Uterus (tissue), 4 donors: ENCODE results near the gene PGR. TPM values are rescaled to one million over a fixed set of nuclear protein-coding genes. Genes with fewer than 3 reads are reported as not detected.

ENCODE experiments used
- DNase-seq, 2 donors: peaks; one replicate each; pipeline ENCODE4 v3.0.0-alpha.2; 2019 to 2020
- H3K27ac ChIP-seq, 2 donors: fragments of 200-600 bp; sonication (generic); 1 replicate in 1 of 2; 2 replicates in 1 of 2; pipeline ENCODE4 v1.5.1; 2016 to 2018
- H3K27me3 ChIP-seq, 2 donors: fragments of 200-600 bp; sonication (generic); one replicate each; pipeline ENCODE4 v1.5.1; 2018 to 2019; ENCODE audit warnings: control low read depth in 1 of 2
- H3K36me3 ChIP-seq, 2 donors: fragments of 200-600 bp; sonication (generic); one replicate each; pipeline ENCODE4 v1.5.1; 2019; ENCODE audit warnings: control low read depth in 1 of 2
- H3K4me1 ChIP-seq, 2 donors: fragments of 200-600 bp; sonication (generic); one replicate each; pipeline ENCODE4 v1.5.1; 2018 to 2019; ENCODE audit warnings: control low read depth in 1 of 2
- H3K4me3 ChIP-seq, 2 donors: fragments of 200-600 bp; sonication (generic); 1 replicate in 1 of 2; 2 replicates in 1 of 2; pipeline ENCODE4 v1.5.1; 2018 to 2019; ENCODE audit warnings: mild to moderate bottlenecking in 1 of 2
- H3K9me3 ChIP-seq, 2 donors: fragments of 200-600 bp; sonication (generic); one replicate each; pipeline ENCODE4 v1.5.1; 2019; ENCODE audit warnings: control low read depth in 1 of 2
- POLR2A ChIP-seq, 2 donors: fragments of 450-650 bp; IDR thresholded peaks; one replicate each; pipeline ENCODE4 v1.6.1; 2016; ENCODE audit warnings: antibody characterized with exemption in 2 of 2, mild to moderate bottlenecking in 1 of 2, moderate library complexity in 1 of 2
- intact Hi-C: fragments of 100-400 bp; cut with DNase I; formaldehyde crosslinking; loops from one replicate; pipeline ENCODE4 v1.15.1; 2023; ENCODE audit warnings: low total_unique reads
- total RNA-seq, 4 donors: library from RNA; depleted of rRNA in 3 of 4; stranded (reverse); fragments of >200 nt in 3 of 4; gene quantifications; one replicate each; pipeline versions ENCODE4 v1.1.0 to v1.2.4, GENCODE V29; 2014 to 2023
- TF ChIP-seq, protein P1 (sequence below), 4 experiments: fragments of 200-600 bp in 2 of 4; fragments of 450-650 bp in 2 of 4; sonication (generic) in 2 of 4; IDR thresholded peaks; one replicate each; pipeline ENCODE4 v1.5.1; 2016 to 2019; ENCODE audit warnings: antibody characterized with exemption in 4 of 4, mild to moderate bottlenecking in 2 of 4, moderate library complexity in 1 of 4
- donor health status: DM: yes; HTN: yes; CAD: no.

The PGR gene
- total RNA-seq, 4 donors from 2014 or later: 35.2 to 145 (median 108) TPM

DNA sequence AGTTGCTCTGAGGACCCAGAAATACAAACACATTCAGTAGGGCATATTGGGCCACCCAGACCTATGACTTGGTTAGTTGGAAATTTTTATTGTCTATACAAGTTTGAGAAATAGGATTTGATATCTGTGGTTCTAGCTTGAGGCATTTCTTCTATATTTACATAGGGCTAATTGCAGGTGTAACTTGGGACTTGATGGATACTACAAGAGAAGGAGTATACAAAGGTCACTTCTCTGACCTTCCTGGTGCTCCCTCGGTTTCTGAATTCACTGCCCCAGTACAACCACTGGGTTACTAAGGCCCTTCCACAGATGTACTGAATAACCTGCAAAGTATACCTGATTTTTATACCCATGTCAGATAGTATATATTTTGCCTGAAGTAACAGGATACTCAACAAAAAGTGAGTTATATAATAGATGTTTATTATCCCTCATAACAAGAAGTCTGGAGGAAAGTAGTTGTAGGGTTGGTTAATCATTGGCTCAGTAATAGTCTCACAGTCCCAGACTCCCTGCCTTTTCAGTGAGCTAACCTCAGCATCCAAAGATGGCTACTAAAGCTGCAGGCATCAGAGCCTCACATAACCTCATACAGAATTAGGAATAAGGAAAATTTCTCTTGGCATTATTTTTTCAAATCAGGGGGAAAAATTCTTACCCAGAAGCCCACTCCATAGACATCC, 8.8 kb upstream of the PGR start:
- Histone ChIP-seq H3K36me3 (no peaks in the 10 kb centered on the region), H3K27ac (no peak overlapping the region), H3K4me3 (no peak overlapping the region), H3K4me1 (no peaks in the 10 kb centered on the region), H3K27me3 (no peaks in the 10 kb centered on the region), H3K9me3 (no peaks in the 10 kb centered on the region)
- no peak for DNase-seq
- TF ChIP-seq, protein P1, sequence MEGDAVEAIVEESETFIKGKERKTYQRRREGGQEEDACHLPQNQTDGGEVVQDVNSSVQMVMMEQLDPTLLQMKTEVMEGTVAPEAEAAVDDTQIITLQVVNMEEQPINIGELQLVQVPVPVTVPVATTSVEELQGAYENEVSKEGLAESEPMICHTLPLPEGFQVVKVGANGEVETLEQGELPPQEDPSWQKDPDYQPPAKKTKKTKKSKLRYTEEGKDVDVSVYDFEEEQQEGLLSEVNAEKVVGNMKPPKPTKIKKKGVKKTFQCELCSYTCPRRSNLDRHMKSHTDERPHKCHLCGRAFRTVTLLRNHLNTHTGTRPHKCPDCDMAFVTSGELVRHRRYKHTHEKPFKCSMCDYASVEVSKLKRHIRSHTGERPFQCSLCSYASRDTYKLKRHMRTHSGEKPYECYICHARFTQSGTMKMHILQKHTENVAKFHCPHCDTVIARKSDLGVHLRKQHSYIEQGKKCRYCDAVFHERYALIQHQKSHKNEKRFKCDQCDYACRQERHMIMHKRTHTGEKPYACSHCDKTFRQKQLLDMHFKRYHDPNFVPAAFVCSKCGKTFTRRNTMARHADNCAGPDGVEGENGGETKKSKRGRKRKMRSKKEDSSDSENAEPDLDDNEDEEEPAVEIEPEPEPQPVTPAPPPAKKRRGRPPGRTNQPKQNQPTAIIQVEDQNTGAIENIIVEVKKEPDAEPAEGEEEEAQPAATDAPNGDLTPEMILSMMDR (IDR thresholded peaks at IDR 0.05): no peak
- no peak for TF ChIP-seq POLR2A (IDR thresholded peaks at IDR 0.05)
- intact Hi-C loops: no loop called here

DNA sequence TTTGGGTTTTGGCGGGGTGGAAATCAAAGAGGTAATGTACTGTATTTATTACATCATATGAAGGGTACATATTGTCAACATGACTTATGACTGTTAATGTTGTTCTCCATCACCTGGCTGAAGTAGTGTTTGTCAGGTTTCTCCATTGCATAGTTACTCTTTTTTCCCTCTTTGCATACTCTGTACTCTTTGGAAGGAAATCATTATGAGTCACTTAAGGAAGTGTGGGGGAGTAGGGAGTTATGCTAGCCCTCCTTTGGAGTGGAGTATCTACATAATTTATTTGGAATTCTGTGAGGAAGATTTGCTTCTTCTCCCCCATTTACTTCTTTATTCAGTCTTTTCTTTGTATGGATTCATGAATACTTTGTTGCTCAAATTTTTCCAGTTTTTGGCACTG, 3.6 kb upstream of the PGR start:
- Histone ChIP-seq H3K36me3 (no peaks in the 10 kb centered on the region), H3K9me3 (no peaks in the 10 kb centered on the region), H3K4me1 (peaks cover 0 to 3% of the 10 kb centered on the region in 2 donors), H3K4me3 (no peak overlapping the region), H3K27ac (peak overlapping the region; percentile 8 to 25), H3K27me3 (no peaks in the 10 kb centered on the region)
- intact Hi-C loops: no loop called here
- no peak for TF ChIP-seq POLR2A (IDR thresholded peaks at IDR 0.05)
- TF ChIP-seq, protein P1 (IDR thresholded peaks at IDR 0.05): no peak
- no peak for DNase-seq

DNA sequence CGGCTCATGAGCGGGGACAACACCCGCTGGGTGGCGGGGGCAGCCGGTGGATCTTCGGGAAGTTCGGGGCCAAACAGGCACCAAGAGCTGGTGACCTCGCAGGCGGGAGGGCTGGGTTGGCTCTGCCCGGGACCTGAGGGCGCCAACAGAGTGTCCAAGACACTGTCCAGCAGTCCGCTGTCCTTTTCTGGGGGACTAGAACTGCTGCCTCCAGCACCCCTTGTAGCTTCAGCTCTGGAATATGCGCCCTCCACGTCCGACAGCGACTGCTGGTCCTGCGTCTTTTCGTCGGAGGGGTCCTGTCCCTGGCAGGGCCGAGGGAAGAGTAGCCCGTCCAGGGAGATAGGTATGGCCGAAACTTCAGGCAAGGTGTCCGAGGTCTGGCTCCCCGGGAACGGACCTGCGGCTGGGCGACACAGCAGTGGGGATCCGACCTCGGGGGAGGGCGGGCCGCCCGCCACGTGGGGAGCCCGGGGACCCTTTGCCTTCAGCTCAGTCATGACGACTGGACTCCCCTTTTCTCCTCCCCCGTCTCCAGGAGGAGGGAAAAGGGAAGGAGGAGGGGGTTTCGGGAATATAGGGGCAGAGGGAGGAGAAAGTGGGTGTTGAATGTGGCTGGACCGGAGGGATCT, 926 bp downstream of the PGR start:
- peak; percentile 48 to 50 for DNase-seq
- intact Hi-C loops: no loop called here
- Histone ChIP-seq H3K36me3 (no peaks in the 10 kb centered on the region), H3K9me3 (no peaks in the 10 kb centered on the region), H3K4me1 (peaks cover 0 to 9% of the 10 kb centered on the region in 2 donors), H3K4me3 (peak overlapping the region; percentile 78 to 79), H3K27ac (peak overlapping the region; percentile 94 to 98), H3K27me3 (no peaks in the 10 kb centered on the region)
- TF ChIP-seq, protein P1 (IDR thresholded peaks at IDR 0.05): no peak
- peak; percentile 46 to 62 for TF ChIP-seq POLR2A (IDR thresholded peaks at IDR 0.05)

DNA sequence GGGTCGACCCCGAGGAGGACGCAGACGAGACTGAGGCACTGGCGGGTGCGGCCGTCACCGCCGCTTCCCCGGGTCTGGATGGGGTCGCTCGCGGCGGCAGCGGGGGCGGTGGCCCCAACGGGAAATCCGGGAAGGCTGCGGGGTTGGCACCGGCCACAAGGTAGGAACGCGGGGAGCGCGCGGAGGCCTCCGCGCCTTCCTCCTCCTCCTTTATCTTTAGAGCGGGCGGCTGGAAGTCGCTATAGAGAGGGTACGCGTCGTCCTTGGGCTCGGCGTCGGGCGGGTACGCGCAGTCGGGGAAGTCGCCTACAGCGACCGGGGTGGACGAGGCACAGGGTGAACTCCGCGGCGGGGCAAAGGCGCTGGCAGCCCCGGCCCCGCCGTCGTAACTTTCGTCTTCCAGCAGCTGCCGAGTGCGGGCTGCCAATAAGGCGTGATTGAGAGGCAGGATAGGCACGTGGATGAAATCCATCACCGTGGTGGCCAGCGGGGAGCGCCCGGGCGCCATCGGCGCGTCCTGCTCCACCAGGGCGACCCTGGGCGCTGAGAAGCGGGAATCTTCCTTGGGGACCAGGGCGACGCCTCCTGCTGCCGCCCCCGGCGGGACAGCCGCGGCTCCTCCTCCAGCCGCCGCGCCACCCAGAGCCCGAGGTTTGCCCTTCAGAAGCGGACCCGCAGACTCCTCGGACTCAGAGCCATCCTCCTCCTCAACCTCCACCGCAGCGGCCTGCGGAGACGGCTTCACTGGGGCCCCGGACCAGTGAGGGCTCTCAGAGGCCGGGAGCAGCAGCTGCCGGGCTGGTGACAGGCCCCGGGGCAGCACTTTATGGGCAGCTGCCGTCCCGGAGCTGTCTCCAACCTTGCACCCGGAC, 1.7 kb downstream of the PGR start:
- Histone ChIP-seq H3K9me3 (no peaks in the 10 kb centered on the region), H3K4me1 (peaks cover 0 to 8% of the 10 kb centered on the region in 2 donors), H3K27ac (peak overlapping the region; percentile 94 to 98), H3K27me3 (no peaks in the 10 kb centered on the region), H3K36me3 (no peaks in the 10 kb centered on the region), H3K4me3 (peak overlapping the region; percentile 78 to 79)
- intact Hi-C loops: no loop called here
- DNase-seq: peak; percentile 29 to 37
- TF ChIP-seq POLR2A (IDR thresholded peaks at IDR 0.05): peak in 1 of 2 donors; percentile 30
- TF ChIP-seq, protein P1 (IDR thresholded peaks at IDR 0.05): no peak
